Measurements from ENCODE around the gene LAMA2.

The LAMA2 gene

GRCh38 chr6:129513471-129513870 lies 630.5 kb downstream of the LAMA2 start:
- peak overlapping the region; percentile 41 for H3K9ac ChIP-seq (ENCODE audit: low read length)
- peaks cover 6 to 37% of the 10 kb centered on the region in 2 experiments for H3K36me3 ChIP-seq (ENCODE audit: control insufficient read depth in 1 of 2, insufficient read depth in 2 of 2, low read depth in 1 of 2, low read length in 2 of 2)
- H3K4ac ChIP-seq (ENCODE audit: low read depth in 1 of 2, low read length in 2 of 2) = no peak overlapping the region
- 86% methylated on average over 2 of the region's 3 CpGs for WGBS
- H4K91ac ChIP-seq (ENCODE audit: low read length) = no peak overlapping the region
- H2BK12ac ChIP-seq (ENCODE audit: low read length in 2 of 2) = no peak overlapping the region
- no peak overlapping the region for H4K8ac ChIP-seq (ENCODE audit: low read length)
- no peak overlapping the region for H3K23ac ChIP-seq (ENCODE audit: low read length in 2 of 2)
- H3K4me3 ChIP-seq (ENCODE audit: insufficient read depth in 1 of 2, low read depth in 1 of 2, low read length in 2 of 2) = no peak overlapping the region
- DNase-seq = no peak
- no peaks in the 10 kb centered on the region for H3K9me3 ChIP-seq (ENCODE audit: control insufficient read depth, low read length)
- no peaks in the 10 kb centered on the region for H3K79me1 ChIP-seq (replicated peaks; ENCODE audit: low read length, poor library complexity, severe bottlenecking)
- no peaks in the 10 kb centered on the region for H3K4me1 ChIP-seq (ENCODE audit: control insufficient read depth, insufficient read depth, low read depth, low read length)
- no peak overlapping the region for H3K27ac ChIP-seq (ENCODE audit: low read length, poor library complexity, severe bottlenecking)
- H3K14ac ChIP-seq (ENCODE audit: low read length in 2 of 2) = no peak overlapping the region
- H3K18ac ChIP-seq (ENCODE audit: low read depth in 1 of 2, low read length in 2 of 2) = no peak overlapping the region
- H3K4me2 ChIP-seq (ENCODE audit: low read length, poor library complexity, severe bottlenecking) = no peak overlapping the region
- no peak overlapping the region for H2AFZ ChIP-seq (ENCODE audit: low read depth, low read length)
- no peak overlapping the region for H2AK5ac ChIP-seq (ENCODE audit: low read length, severe bottlenecking)
- no peak overlapping the region for H2BK120ac ChIP-seq (ENCODE audit: low read depth, low read length)
- H2BK15ac ChIP-seq (ENCODE audit: low read depth, poor library complexity, severe bottlenecking) = no peak overlapping the region
- no peak overlapping the region for H2BK5ac ChIP-seq (ENCODE audit: low read depth, low read length, poor library complexity, severe bottlenecking)
- H3K27me3 ChIP-seq (ENCODE audit: control insufficient read depth in 1 of 2, insufficient read depth in 1 of 2, low read length in 2 of 2) = no peaks in the 10 kb centered on the region

DNA sequence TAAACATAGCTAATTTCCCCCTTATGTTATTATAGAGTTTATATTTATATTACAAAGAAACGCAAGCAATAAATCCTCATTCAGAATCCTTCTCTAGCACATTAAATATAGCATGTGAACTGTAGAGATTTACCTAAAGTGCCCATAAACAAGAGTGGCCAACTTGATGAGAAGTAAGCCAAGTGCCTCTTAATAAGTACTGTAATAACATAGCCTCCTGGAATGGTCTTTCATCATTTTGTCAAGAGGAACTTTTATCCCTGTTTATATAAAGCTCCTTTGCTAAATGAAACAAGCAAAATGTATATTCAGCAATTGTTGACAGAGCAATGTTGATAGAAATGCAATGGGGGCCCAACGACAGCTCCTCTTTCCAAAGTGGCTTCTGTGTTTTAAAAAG lies 632.1 kb downstream of the LAMA2 start:
- H3K4me1 ChIP-seq (ENCODE audit: control insufficient read depth, insufficient read depth, low read depth, low read length) = no peaks in the 10 kb centered on the region
- no peak overlapping the region for H3K14ac ChIP-seq (ENCODE audit: low read length in 2 of 2)
- WGBS = 100% methylated on average over 1 of the region's 2 CpGs
- no peak overlapping the region for H3K4me2 ChIP-seq (ENCODE audit: low read length, poor library complexity, severe bottlenecking)
- H2BK120ac ChIP-seq (ENCODE audit: low read depth, low read length) = no peak overlapping the region
- H3K27me3 ChIP-seq (ENCODE audit: control insufficient read depth in 1 of 2, insufficient read depth in 1 of 2, low read length in 2 of 2) = no peaks in the 10 kb centered on the region
- no peak overlapping the region for H2BK12ac ChIP-seq (ENCODE audit: low read length in 2 of 2)
- H2AK5ac ChIP-seq (ENCODE audit: low read length, severe bottlenecking) = no peak overlapping the region
- no peak overlapping the region for H3K4me3 ChIP-seq (ENCODE audit: insufficient read depth in 1 of 2, low read depth in 1 of 2, low read length in 2 of 2)
- no peaks in the 10 kb centered on the region for H3K79me1 ChIP-seq (replicated peaks; ENCODE audit: low read length, poor library complexity, severe bottlenecking)
- H3K4ac ChIP-seq (ENCODE audit: low read depth in 1 of 2, low read length in 2 of 2) = no peak overlapping the region
- no peak overlapping the region for H3K18ac ChIP-seq (ENCODE audit: low read depth in 1 of 2, low read length in 2 of 2)
- peaks cover 9 to 27% of the 10 kb centered on the region in 2 experiments for H3K36me3 ChIP-seq (ENCODE audit: control insufficient read depth in 1 of 2, insufficient read depth in 2 of 2, low read depth in 1 of 2, low read length in 2 of 2)
- no peak overlapping the region for H2AFZ ChIP-seq (ENCODE audit: low read depth, low read length)
- H4K91ac ChIP-seq (ENCODE audit: low read length) = no peak overlapping the region
- no peak overlapping the region for H4K8ac ChIP-seq (ENCODE audit: low read length)
- no peak overlapping the region for H3K9ac ChIP-seq (ENCODE audit: low read length)
- H2BK5ac ChIP-seq (ENCODE audit: low read depth, low read length, poor library complexity, severe bottlenecking) = no peak overlapping the region
- no peak for DNase-seq
- H3K9me3 ChIP-seq (ENCODE audit: control insufficient read depth, low read length) = no peaks in the 10 kb centered on the region
- no peak overlapping the region for H3K23ac ChIP-seq (ENCODE audit: low read length in 2 of 2)
- H3K27ac ChIP-seq (ENCODE audit: low read length, poor library complexity, severe bottlenecking) = no peak overlapping the region
- H2BK15ac ChIP-seq (ENCODE audit: low read depth, poor library complexity, severe bottlenecking) = no peak overlapping the region

- Histone ChIP-seq H3K4me3 (ENCODE audit: insufficient read depth in 1 of 2, low read depth in 1 of 2, low read length in 2 of 2) (no peak overlapping the region), H3K4ac (ENCODE audit: low read depth in 1 of 2, low read length in 2 of 2) (no peak overlapping the region), H3K36me3 (ENCODE audit: control insufficient read depth in 1 of 2, insufficient read depth in 2 of 2, low read depth in 1 of 2, low read length in 2 of 2) (peaks cover 12 to 26% of the 10 kb centered on the region in 2 experiments), H3K27me3 (ENCODE audit: control insufficient read depth in 1 of 2, insufficient read depth in 1 of 2, low read length in 2 of 2) (no peaks in the 10 kb centered on the region), H3K18ac (ENCODE audit: low read depth in 1 of 2, low read length in 2 of 2) (no peak overlapping the region), H3K27ac (ENCODE audit: low read length, poor library complexity, severe bottlenecking) (no peak overlapping the region), H3K14ac (ENCODE audit: low read length in 2 of 2) (no peak overlapping the region), H2BK120ac (ENCODE audit: low read depth, low read length) (no peak overlapping the region), H3K4me1 (ENCODE audit: control insufficient read depth, insufficient read depth, low read depth, low read length) (no peaks in the 10 kb centered on the region), H3K4me2 (ENCODE audit: low read length, poor library complexity, severe bottlenecking) (no peak overlapping the region), H3K79me1 (replicated peaks; ENCODE audit: low read length, poor library complexity, severe bottlenecking) (no peaks in the 10 kb centered on the region), H3K9me3 (ENCODE audit: control insufficient read depth, low read length) (no peaks in the 10 kb centered on the region), H4K8ac (ENCODE audit: low read length) (no peak overlapping the region), H2AK5ac (ENCODE audit: low read length, severe bottlenecking) (no peak overlapping the region), H4K91ac (ENCODE audit: low read length) (no peak overlapping the region), H3K23ac (ENCODE audit: low read length in 2 of 2) (no peak overlapping the region), H2BK12ac (ENCODE audit: low read length in 2 of 2) (no peak overlapping the region), H2AFZ (ENCODE audit: low read depth, low read length) (no peak overlapping the region), H2BK5ac (ENCODE audit: low read depth, low read length, poor library complexity, severe bottlenecking) (no peak overlapping the region), H3K9ac (ENCODE audit: low read length) (no peak overlapping the region), H2BK15ac (ENCODE audit: low read depth, poor library complexity, severe bottlenecking) (no peak overlapping the region)
- no peak for DNase-seq
- WGBS = 99% methylated on average over 3 of the region's 3 CpGs
These were observed 633.1 kb downstream of the LAMA2 start for GRCh38 chr6:129516005-129516404.

- H2BK12ac ChIP-seq (ENCODE audit: low read length in 2 of 2) = no peak overlapping the region
- no peak overlapping the region for H3K4me3 ChIP-seq (ENCODE audit: insufficient read depth in 1 of 2, low read depth in 1 of 2, low read length in 2 of 2)
- no peak overlapping the region for H3K4ac ChIP-seq (ENCODE audit: low read depth in 1 of 2, low read length in 2 of 2)
- WGBS = 91% methylated on average over 1 of the region's 1 CpG
- no peak overlapping the region for H4K8ac ChIP-seq (ENCODE audit: low read length)
- H2BK120ac ChIP-seq (ENCODE audit: low read depth, low read length) = no peak overlapping the region
- DNase-seq = no peak
- H2BK15ac ChIP-seq (ENCODE audit: low read depth, poor library complexity, severe bottlenecking) = no peak overlapping the region
- no peak overlapping the region for H3K27ac ChIP-seq (ENCODE audit: low read length, poor library complexity, severe bottlenecking)
- no peak overlapping the region for H3K4me2 ChIP-seq (ENCODE audit: low read length, poor library complexity, severe bottlenecking)
- H3K4me1 ChIP-seq (ENCODE audit: control insufficient read depth, insufficient read depth, low read depth, low read length) = no peaks in the 10 kb centered on the region
- H4K91ac ChIP-seq (ENCODE audit: low read length) = no peak overlapping the region
- no peak overlapping the region for H2AFZ ChIP-seq (ENCODE audit: low read depth, low read length)
- H3K36me3 ChIP-seq (ENCODE audit: control insufficient read depth in 1 of 2, insufficient read depth in 2 of 2, low read depth in 1 of 2, low read length in 2 of 2) = peaks cover 12 to 29% of the 10 kb centered on the region in 2 experiments
- no peak overlapping the region for H2AK5ac ChIP-seq (ENCODE audit: low read length, severe bottlenecking)
- no peaks in the 10 kb centered on the region for H3K79me1 ChIP-seq (replicated peaks; ENCODE audit: low read length, poor library complexity, severe bottlenecking)
- H3K9ac ChIP-seq (ENCODE audit: low read length) = no peak overlapping the region
- no peak overlapping the region for H3K14ac ChIP-seq (ENCODE audit: low read length in 2 of 2)
- H3K27me3 ChIP-seq (ENCODE audit: control insufficient read depth in 1 of 2, insufficient read depth in 1 of 2, low read length in 2 of 2) = no peaks in the 10 kb centered on the region
- no peak overlapping the region for H3K18ac ChIP-seq (ENCODE audit: low read depth in 1 of 2, low read length in 2 of 2)
- no peak overlapping the region for H2BK5ac ChIP-seq (ENCODE audit: low read depth, low read length, poor library complexity, severe bottlenecking)
- H3K23ac ChIP-seq (ENCODE audit: low read length in 2 of 2) = no peak overlapping the region
- no peaks in the 10 kb centered on the region for H3K9me3 ChIP-seq (ENCODE audit: control insufficient read depth, low read length)
These were observed 633.8 kb downstream of the LAMA2 start for GRCh38 chr6:129516787-129517186.

Data from mesenchymal stem cell (in vitro differentiated cells and primary cell).